K562 (cell line): ENCODE measurements around the gene RUSC1. TPM values are rescaled to one million over a fixed set of nuclear protein-coding genes. Genes with fewer than 3 reads are reported as not detected.

Experiments used
- BRD4 ChIP-seq: fragments of 200-600 bp; sonication (generic); IDR thresholded peaks from 2 replicates; pipeline ENCODE4 v1.6.1; 2017; ENCODE audit warnings: inconsistent platforms
- HDAC6 ChIP-seq: IDR thresholded peaks from 2 replicates; pipeline ENCODE4 v1.6.1; 2012; ENCODE audit warnings: low read depth, mild to moderate bottlenecking, control low read depth, inconsistent platforms, low read length, moderate library complexity
- KDM1A ChIP-seq, 2 experiments: fragments of 450-650 bp; IDR thresholded peaks; 2 replicates each; pipeline ENCODE4 v1.6.1; 2016; ENCODE audit warnings: mild to moderate bottlenecking in 2 of 2
- NFATC3 ChIP-seq: fragments of 450-650 bp; IDR thresholded peaks from 2 replicates; pipeline ENCODE4 v1.6.1; 2017; ENCODE audit warnings: mild to moderate bottlenecking
- NFE2L1 ChIP-seq: fragments of 450-650 bp; IDR thresholded peaks from 2 replicates; pipeline ENCODE4 v1.6.1; 2016; ENCODE audit warnings: missing genetic modification characterization, low read depth, mild to moderate bottlenecking, missing compliant biosample characterization, moderate library complexity, borderline replicate concordance
- RCOR1 ChIP-seq, 2 experiments: IDR thresholded peaks; 2 replicates each; pipeline ENCODE4 v1.6.1; 2012; ENCODE audit warnings: low read depth in 2 of 2, low read length in 2 of 2, borderline replicate concordance in 1 of 2, improper control_type of control experiment in 1 of 2
- SAP30 ChIP-seq: fragments of 200-600 bp; sonication (generic); IDR thresholded peaks from 2 replicates; pipeline ENCODE4 v1.6.1; 2012; ENCODE audit warnings: borderline replicate concordance, low read depth, mild to moderate bottlenecking, moderate library complexity, low read length, control low read depth, inconsistent platforms; ENCODE audit not compliant: insufficient read depth, poor library complexity, severe bottlenecking
- STAT5A ChIP-seq: IDR thresholded peaks from 2 replicates; pipeline ENCODE4 v1.6.1; 2012; ENCODE audit warnings: low read length, inconsistent platforms, borderline replicate concordance
- TRIM24 ChIP-seq, 2 experiments: fragments of 450-650 bp; IDR thresholded peaks; 2 replicates each; pipeline ENCODE4 v1.6.1; 2016
- ZKSCAN8 ChIP-seq: fragments of 200-800 bp; sonication (Bioruptor generic); IDR thresholded peaks from 2 replicates; pipeline ENCODE4 v1.6.1; 2016; ENCODE audit warnings: missing genetic modification characterization, missing compliant biosample characterization
- ZNF551 ChIP-seq: fragments of 250-450 bp; sonication (Bioruptor Pico); IDR thresholded peaks from 2 replicates; pipeline ENCODE4 v1.5.0; 2021; ENCODE audit warnings: mild to moderate bottlenecking, moderate library complexity
- polyA plus RNA-seq, 8 experiments: library from polyadenylated mRNA; depleted of rRNA in 4 of 8; stranded (reverse) in 5 of 8; unstranded in 3 of 8; fragments of >200 nt; fragmentation: Nextera tagmentation in 2 of 8; fragmentation: Illumina TruSeq in 1 of 8; extraction: Ambion mirVana in 2 of 8; extraction: Trizol in 1 of 8; gene quantifications; 2 replicates each; pipeline versions ENCODE4 v1.2.1 to v1.2.3, GENCODE V29; 2011 to 2014; ENCODE audit warnings: inconsistent platforms in 1 of 8, missing spikeins in 1 of 8
- total RNA-seq, 7 experiments: library from RNA; depleted of rRNA in 6 of 7; stranded (reverse); fragments of >200 nt in 6 of 7; fragmentation: Illumina TruSeq in 2 of 7; extraction: Trizol in 2 of 7; gene quantifications; 2 replicates each; pipeline versions ENCODE4 v1.2.1 to v1.2.3, GENCODE V29; 2011 to 2021; ENCODE audit warnings: low replicate concordance in 1 of 7
- TF ChIP-seq, protein P1 (sequence below): sonication (generic); formaldehyde crosslinking; IDR thresholded peaks from 2 replicates; pipeline ENCODE4 v1.8.0; 2023; ENCODE audit warnings: mild to moderate bottlenecking, missing genetic modification reagents
- TF ChIP-seq, protein P2 (sequence below): fragments of 200-400 bp; formaldehyde crosslinking; IDR thresholded peaks from 2 replicates; pipeline ENCODE4 v1.6.1; 2017; ENCODE audit warnings: mild to moderate bottlenecking, low read depth, low read length, moderate library complexity
- TF ChIP-seq, protein P3 (sequence below): IDR thresholded peaks from 2 replicates; pipeline ENCODE4 v1.6.1; 2012; ENCODE audit warnings: low read depth, low read length, improper control_type of control experiment, borderline replicate concordance
- TF ChIP-seq, protein P4 (sequence below): fragments of 450-650 bp; formaldehyde crosslinking; IDR thresholded peaks from 2 replicates; pipeline ENCODE4 v1.4.0; 2020; ENCODE audit warnings: mild to moderate bottlenecking, moderate library complexity

RUSC1 gene
- total and polyA plus RNA-seq, 9 of the 15 experiments (the other 6 are each of a cell fraction or from before 2014, with no cell fraction given): 5.7 to 68.3 (median 33.6) TPM

DNA sequence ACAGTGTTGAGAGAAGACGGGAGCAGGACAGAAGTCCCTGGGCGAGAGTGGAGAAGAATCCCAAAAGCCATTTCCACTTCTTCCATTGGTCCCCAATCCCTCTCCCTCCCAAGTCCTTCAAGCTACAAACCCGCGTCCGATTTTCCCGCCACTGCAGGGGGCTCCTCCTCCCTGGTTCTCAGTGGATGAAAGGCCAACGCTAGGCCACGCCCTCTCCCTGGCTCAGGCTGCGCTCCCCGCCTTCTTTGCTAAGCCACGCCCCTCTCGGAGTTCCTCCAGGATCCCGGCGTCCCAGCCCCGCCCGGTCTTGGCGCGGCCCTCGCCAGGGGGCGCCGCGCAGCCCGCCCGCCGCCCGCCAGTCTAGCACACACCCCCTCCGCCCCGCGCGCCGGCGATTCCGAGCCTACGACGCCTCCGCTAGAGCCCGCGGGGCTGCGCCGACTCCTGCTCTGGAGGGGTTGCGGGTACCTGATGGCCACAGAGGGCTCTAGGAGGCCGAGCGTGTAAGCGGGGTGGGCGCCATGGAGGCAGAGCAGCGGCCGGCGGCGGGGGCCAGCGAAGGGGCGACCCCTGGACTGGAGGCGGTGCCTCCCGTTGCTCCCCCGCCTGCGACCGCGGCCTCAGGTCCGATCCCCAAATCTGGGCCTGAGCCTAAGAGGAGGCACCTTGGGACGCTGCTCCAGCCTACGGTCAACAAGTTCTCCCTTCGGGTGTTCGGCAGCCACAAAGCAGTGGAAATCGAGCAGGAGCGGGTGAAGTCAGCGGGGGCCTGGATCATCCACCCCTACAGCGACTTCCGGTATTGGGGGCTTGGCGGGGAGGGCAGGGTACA lies 43.4 kb upstream of the RUSC1 start, which contains the start of gene HCN3 (continued):
- TF ChIP-seq NFE2L1 (tag) (no peak), BRD4 (no peak), HDAC6 (no peak), NFATC3 (no peak), STAT5A (no peak), RCOR1 (IDR thresholded peaks at IDR 0.05; ENCODE audit: borderline replicate concordance in 1 of 2, low read depth in 2 of 2, low read length in 2 of 2) (no peak), ZNF551 (CRISPR knock-in tag) (no peak), SAP30 (peak; percentile 87), KDM1A (IDR thresholded peaks at IDR 0.05) (no peak), ZKSCAN8 (CRISPR knock-in tag) (no peak), TRIM24 (IDR thresholded peaks at IDR 0.05) (no peak)
- TF ChIP-seq, protein P1, sequence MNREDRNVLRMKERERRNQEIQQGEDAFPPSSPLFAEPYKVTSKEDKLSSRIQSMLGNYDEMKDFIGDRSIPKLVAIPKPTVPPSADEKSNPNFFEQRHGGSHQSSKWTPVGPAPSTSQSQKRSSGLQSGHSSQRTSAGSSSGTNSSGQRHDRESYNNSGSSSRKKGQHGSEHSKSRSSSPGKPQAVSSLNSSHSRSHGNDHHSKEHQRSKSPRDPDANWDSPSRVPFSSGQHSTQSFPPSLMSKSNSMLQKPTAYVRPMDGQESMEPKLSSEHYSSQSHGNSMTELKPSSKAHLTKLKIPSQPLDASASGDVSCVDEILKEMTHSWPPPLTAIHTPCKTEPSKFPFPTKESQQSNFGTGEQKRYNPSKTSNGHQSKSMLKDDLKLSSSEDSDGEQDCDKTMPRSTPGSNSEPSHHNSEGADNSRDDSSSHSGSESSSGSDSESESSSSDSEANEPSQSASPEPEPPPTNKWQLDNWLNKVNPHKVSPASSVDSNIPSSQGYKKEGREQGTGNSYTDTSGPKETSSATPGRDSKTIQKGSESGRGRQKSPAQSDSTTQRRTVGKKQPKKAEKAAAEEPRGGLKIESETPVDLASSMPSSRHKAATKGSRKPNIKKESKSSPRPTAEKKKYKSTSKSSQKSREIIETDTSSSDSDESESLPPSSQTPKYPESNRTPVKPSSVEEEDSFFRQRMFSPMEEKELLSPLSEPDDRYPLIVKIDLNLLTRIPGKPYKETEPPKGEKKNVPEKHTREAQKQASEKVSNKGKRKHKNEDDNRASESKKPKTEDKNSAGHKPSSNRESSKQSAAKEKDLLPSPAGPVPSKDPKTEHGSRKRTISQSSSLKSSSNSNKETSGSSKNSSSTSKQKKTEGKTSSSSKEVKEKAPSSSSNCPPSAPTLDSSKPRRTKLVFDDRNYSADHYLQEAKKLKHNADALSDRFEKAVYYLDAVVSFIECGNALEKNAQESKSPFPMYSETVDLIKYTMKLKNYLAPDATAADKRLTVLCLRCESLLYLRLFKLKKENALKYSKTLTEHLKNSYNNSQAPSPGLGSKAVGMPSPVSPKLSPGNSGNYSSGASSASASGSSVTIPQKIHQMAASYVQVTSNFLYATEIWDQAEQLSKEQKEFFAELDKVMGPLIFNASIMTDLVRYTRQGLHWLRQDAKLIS (CRISPR knock-in tag): peak; percentile 85; the same call in 1 of the 2 replicates
- TF ChIP-seq, protein P2, sequence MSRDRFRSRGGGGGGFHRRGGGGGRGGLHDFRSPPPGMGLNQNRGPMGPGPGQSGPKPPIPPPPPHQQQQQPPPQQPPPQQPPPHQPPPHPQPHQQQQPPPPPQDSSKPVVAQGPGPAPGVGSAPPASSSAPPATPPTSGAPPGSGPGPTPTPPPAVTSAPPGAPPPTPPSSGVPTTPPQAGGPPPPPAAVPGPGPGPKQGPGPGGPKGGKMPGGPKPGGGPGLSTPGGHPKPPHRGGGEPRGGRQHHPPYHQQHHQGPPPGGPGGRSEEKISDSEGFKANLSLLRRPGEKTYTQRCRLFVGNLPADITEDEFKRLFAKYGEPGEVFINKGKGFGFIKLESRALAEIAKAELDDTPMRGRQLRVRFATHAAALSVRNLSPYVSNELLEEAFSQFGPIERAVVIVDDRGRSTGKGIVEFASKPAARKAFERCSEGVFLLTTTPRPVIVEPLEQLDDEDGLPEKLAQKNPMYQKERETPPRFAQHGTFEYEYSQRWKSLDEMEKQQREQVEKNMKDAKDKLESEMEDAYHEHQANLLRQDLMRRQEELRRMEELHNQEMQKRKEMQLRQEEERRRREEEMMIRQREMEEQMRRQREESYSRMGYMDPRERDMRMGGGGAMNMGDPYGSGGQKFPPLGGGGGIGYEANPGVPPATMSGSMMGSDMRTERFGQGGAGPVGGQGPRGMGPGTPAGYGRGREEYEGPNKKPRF: no peak
- TF ChIP-seq, protein P3, sequence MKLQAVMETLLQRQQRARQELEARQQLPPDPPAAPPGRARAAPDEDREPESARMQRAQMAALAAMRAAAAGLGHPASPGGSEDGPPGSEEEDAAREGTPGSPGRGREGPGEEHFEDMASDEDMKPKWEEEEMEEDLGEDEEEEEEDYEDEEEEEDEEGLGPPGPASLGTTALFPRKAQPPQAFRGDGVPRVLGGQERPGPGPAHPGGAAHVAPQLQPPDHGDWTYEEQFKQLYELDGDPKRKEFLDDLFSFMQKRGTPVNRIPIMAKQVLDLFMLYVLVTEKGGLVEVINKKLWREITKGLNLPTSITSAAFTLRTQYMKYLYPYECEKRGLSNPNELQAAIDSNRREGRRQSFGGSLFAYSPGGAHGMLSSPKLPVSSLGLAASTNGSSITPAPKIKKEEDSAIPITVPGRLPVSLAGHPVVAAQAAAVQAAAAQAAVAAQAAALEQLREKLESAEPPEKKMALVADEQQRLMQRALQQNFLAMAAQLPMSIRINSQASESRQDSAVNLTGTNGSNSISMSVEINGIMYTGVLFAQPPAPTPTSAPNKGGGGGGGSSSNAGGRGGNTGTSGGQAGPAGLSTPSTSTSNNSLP: no peak
- TF ChIP-seq, protein P4, sequence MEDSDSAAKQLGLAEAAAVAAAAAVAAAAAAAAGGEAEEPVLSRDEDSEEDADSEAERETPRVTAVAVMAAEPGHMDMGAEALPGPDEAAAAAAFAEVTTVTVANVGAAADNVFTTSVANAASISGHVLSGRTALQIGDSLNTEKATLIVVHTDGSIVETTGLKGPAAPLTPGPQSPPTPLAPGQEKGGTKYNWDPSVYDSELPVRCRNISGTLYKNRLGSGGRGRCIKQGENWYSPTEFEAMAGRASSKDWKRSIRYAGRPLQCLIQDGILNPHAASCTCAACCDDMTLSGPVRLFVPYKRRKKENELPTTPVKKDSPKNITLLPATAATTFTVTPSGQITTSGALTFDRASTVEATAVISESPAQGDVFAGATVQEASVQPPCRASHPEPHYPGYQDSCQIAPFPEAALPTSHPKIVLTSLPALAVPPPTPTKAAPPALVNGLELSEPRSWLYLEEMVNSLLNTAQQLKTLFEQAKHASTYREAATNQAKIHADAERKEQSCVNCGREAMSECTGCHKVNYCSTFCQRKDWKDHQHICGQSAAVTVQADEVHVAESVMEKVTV (CRISPR knock-in tag): peak; percentile 64
